Esophagus muscularis mucosa (tissue), 4 donors: Measurements from ENCODE around the gene LBHD2. TPM values are rescaled to one million over a fixed set of nuclear protein-coding genes. Genes with fewer than 3 reads are reported as not detected.

Experiments
- DNase-seq: peaks from one replicate; pipeline ENCODE4 v3.0.0-alpha.2; 2017; ENCODE audit errors: extremely low spot score
- H3K27ac ChIP-seq, 4 donors: fragments of 200-600 bp; sonication (generic); replicated peaks in 1 of 4; 1 replicate in 3 of 4; 2 replicates in 1 of 4; pipeline ENCODE4 v1.5.1; 2016 to 2019; ENCODE audit warnings: mild to moderate bottlenecking in 1 of 4
- H3K27me3 ChIP-seq, 4 donors: fragments of 200-600 bp; sonication (generic); one replicate each; pipeline versions ENCODE4 v1.5.1 to v1.6.0; 2016 to 2019
- H3K36me3 ChIP-seq, 4 donors: fragments of 200-600 bp; sonication (generic); one replicate each; pipeline ENCODE4 v1.5.1; 2016 to 2019
- H3K4me1 ChIP-seq, 4 donors: fragments of 200-600 bp; sonication (generic); one replicate each; pipeline ENCODE4 v1.5.1; 2016 to 2019
- H3K4me3 ChIP-seq, 4 donors: fragments of 200-600 bp; sonication (generic); 1 replicate in 2 of 4; 2 replicates in 2 of 4; pipeline ENCODE4 v1.5.1; 2016 to 2019; ENCODE audit warnings: mild to moderate bottlenecking in 4 of 4, moderate library complexity in 1 of 4
- H3K9me3 ChIP-seq, 4 donors: fragments of 200-600 bp; sonication (generic); 1 replicate in 3 of 4; 2 replicates in 1 of 4; pipeline ENCODE4 v1.5.1; 2016 to 2019
- CTCF ChIP-seq, 3 experiments: fragments of 200-600 bp in 2 of 3; fragments of 450-650 bp in 1 of 3; sonication (generic) in 2 of 3; IDR thresholded peaks; one replicate each; pipeline ENCODE4 v1.5.1; 2017 to 2019; ENCODE audit warnings: antibody characterized with exemption in 3 of 3, mild to moderate bottlenecking in 2 of 3, moderate library complexity in 1 of 3
- EP300 ChIP-seq: sonication (generic); formaldehyde crosslinking; IDR thresholded peaks from one replicate; pipeline ENCODE4 v1.6.1; 2017; ENCODE audit warnings: antibody characterized with exemption
- POLR2A ChIP-seq: fragments of 450-650 bp; IDR thresholded peaks from one replicate; pipeline ENCODE4 v1.6.1; 2017; ENCODE audit warnings: antibody characterized with exemption, moderate library complexity, mild to moderate bottlenecking, low read depth
- POLR2AphosphoS5 ChIP-seq, 2 donors: sonication (generic); formaldehyde crosslinking; IDR thresholded peaks; one replicate each; pipeline ENCODE4 v1.6.1; 2017; ENCODE audit warnings: antibody characterized with exemption in 2 of 2
- WGBS: methylation state at CpG from one replicate; pipeline ENCODE4 v1.1.5; 2018; 5-methylcytosine and 5-hydroxymethylcytosine counted together
- intact Hi-C: fragments of 100-400 bp; cut with DNase I; formaldehyde crosslinking; loops from one replicate; pipeline ENCODE4 v1.15.1; 2023
- total RNA-seq, 4 donors: library from RNA; depleted of rRNA; stranded (reverse); fragments of >200 nt; gene quantifications; one replicate each; pipeline versions ENCODE4 v1.1.0 to v1.2.1, GENCODE V29; 2016

The LBHD2 gene
- total RNA-seq, 4 donors from 2014 or later, result not detected

DNA sequence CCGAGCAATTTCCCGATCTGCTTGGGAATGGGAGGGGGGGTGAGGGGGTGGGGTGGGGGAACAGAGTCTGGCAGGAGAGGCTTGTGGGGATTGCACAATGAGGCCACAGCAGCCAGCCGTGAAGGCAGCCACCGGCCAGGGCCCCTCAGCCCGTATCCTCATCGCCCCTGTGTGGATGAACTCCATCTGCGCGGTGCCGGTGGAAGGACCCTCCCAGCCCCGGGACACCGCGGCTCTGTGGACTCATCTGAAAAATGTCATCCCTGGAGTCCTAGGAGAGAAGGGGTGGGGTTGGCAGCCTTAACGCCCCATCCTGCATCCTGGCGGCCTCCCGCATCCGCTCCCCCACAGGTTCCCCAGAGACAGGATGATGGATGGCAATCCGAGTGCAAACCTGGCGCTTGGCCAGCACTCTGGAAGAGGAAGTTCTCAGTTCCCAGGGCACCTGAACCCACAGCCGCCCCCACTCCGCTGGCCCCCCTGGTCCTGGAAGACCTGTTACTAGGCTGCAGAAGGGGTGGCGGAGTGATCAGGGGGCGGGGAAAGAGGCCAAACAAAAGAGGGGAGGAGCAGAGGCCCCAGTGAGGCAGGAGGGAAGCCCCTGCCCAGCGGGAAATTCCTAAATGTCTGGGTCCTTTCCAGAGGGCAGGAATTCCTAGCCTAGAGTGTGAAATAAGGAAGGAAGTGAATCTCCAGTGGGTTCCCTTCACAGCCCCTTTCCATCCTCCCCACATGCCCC is 38.0 kb downstream of the LBHD2 start:
- Histone ChIP-seq H3K4me3 (peak overlapping the region; percentile 58 to 71 (median 66)), H3K4me1 (peaks cover 67 to 93% (median 87%) of the 10 kb centered on the region in 4 donors), H3K27ac (peak overlapping the region; percentile 84 to 92 (median 88)), H3K36me3 (peaks cover 0 to 6% (median 0%) of the 10 kb centered on the region in 4 donors), H3K27me3 (peaks cover 0 to 43% (median 6%) of the 10 kb centered on the region in 4 donors), H3K9me3 (no peaks in the 10 kb centered on the region)
- intact Hi-C loops, result no loop called here
- TF ChIP-seq CTCF (IDR thresholded peaks at IDR 0.05), result no peak
- TF ChIP-seq POLR2AphosphoS5 (IDR thresholded peaks at IDR 0.05), result peak; percentile 58 to 59
- DNase-seq, result peak; percentile 96
- 12% methylated on average over 7 of the region's 23 CpGs for WGBS

DNA sequence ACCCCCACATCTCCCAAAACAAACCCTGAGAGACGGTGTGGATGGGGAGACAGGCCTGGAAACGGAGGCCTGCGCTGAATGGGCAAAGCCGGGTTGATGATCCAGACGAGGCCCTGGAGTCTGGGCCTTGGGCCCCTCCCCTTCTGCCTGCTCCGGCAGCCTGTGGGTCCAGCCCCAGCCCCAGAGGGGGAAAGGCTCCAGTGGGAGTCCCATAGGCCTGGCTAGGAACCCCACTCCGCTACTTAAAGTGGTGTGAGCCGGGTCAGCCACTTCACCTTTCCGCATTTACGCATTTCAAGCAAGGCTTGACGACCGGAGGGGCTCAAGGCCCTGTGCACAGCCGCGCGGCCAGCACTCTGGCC is 38.6 kb downstream of the LBHD2 start:
- intact Hi-C loops, result no loop called here
- H3K36me3 ChIP-seq, result peaks cover 0 to 9% (median 2%) of the 10 kb centered on the region in 4 donors
- H3K27me3 ChIP-seq, result peaks cover 0 to 43% (median 6%) of the 10 kb centered on the region in 4 donors
- no peaks in the 10 kb centered on the region for H3K9me3 ChIP-seq
- no peak for DNase-seq
- WGBS, result 80% methylated on average over 4 of the region's 15 CpGs
- peaks cover 70 to 94% (median 88%) of the 10 kb centered on the region in 4 donors for H3K4me1 ChIP-seq
- H3K27ac ChIP-seq, result peak overlapping the region; percentile 84 to 92 (median 88)
- no peak for TF ChIP-seq CTCF (IDR thresholded peaks at IDR 0.05)
- no peak for TF ChIP-seq POLR2AphosphoS5 (IDR thresholded peaks at IDR 0.05)
- no peak for TF ChIP-seq EP300
- no peak for TF ChIP-seq POLR2A
- peak overlapping the region; percentile 58 to 71 (median 66) for H3K4me3 ChIP-seq

- intact Hi-C loops, result no loop called here
- H3K27me3 ChIP-seq, result peaks cover 0 to 43% (median 6%) of the 10 kb centered on the region in 4 donors
- H3K27ac ChIP-seq, result peak within 1 kb of the TSS; percentile 84 to 92 (median 88)
- peak; percentile 41 to 76 for TF ChIP-seq POLR2AphosphoS5 (IDR thresholded peaks at IDR 0.05)
- no peak for TF ChIP-seq EP300
- TF ChIP-seq POLR2A, result peak; percentile 69
- no peak for TF ChIP-seq CTCF (IDR thresholded peaks at IDR 0.05)
- no peaks in the 10 kb centered on the region for H3K9me3 ChIP-seq
- peaks cover 0 to 11% (median 2%) of the 10 kb centered on the region in 4 donors for H3K36me3 ChIP-seq
- DNase-seq, result no peak
- WGBS, result 19% methylated on average over 21 of the region's 74 CpGs
- peaks cover 75 to 94% (median 89%) of the 10 kb centered on the region in 4 donors for H3K4me1 ChIP-seq
- H3K4me3 ChIP-seq, result peak within 1 kb of the TSS; percentile 58 to 71 (median 66)
Observed at GRCh38 chr14:103122947-103123633, 39.1 kb downstream of the LBHD2 start, which contains the start of gene TNFAIP2. TNFAIP2 (plus strand) TSS chr14:103123461; CDS start chr14:103126458, 2,997 bp downstream.

GRCh38 chr14:103123634-103124500 is 39.9 kb downstream of the LBHD2 start:
- no peaks in the 10 kb centered on the region for H3K9me3 ChIP-seq
- H3K27ac ChIP-seq, result peak overlapping the region; percentile 84 to 92 (median 88)
- H3K27me3 ChIP-seq, result peaks cover 0 to 39% (median 6%) of the 10 kb centered on the region in 4 donors
- H3K4me3 ChIP-seq, result peak overlapping the region; percentile 58 to 71 (median 66)
- TF ChIP-seq CTCF (IDR thresholded peaks at IDR 0.05) (peak; percentile 24 to 38 (median 29)), POLR2A (no peak)
- no peak for DNase-seq
- peaks cover 75 to 94% (median 89%) of the 10 kb centered on the region in 4 donors for H3K4me1 ChIP-seq
- peaks cover 0 to 11% (median 2%) of the 10 kb centered on the region in 4 donors for H3K36me3 ChIP-seq
- 42% methylated on average over 22 of the region's 48 CpGs for WGBS
- intact Hi-C loops, result no loop called here
